PC-3 (cell line): Measurements from ENCODE around the gene WDR19. TPM values are rescaled to one million over a fixed set of nuclear protein-coding genes. Genes with fewer than 3 reads are reported as not detected.
A peak's percentile ranks its signal among the peaks of the same experiment; 100 is the strongest.
"Not testable (repeated sequence)": the region's sequence is repeated elsewhere in the genome, so short reads cannot be mapped to it uniquely, and the experiment has no call there.

Experiments used
- ATAC-seq: fragments of 200-7000 bp; cut with Tn5 transposase; 2 replicates; pipeline ENCODE4 v1.9.1; 2020; ENCODE audit warnings: mild to moderate bottlenecking, moderate library complexity
- BruUV-seq: library from RNA; stranded (reverse); fragments of 400-500 nt; replicated peaks from 2 replicates; lab custom pipeline; 2021; lab: Mats Ljungman, UMichigan
- CTCF ChIA-PET: fragments of 300-600 bp; sonication (Branson Sonifier 250); formaldehyde crosslinking; loops from one replicate; lab custom pipeline; 2022; ENCODE audit warnings: antibody characterized with exemption; lab: Charles Lee
- POLR2A ChIA-PET: fragments of 300-600 bp; sonication (Branson Sonifier 250); formaldehyde crosslinking; loops from one replicate; lab custom pipeline; 2022; ENCODE audit warnings: antibody characterized with exemption; ENCODE audit not compliant: unreplicated experiment; lab: Charles Lee
- DNase-seq: peaks from one replicate; pipeline ENCODE4 v3.0.0-alpha.2; 2015
- H2AFZ ChIP-seq: fragments of 300-600 bp; sonication (generic); 2 replicates; pipeline ENCODE4 v1.6.0; 2016; ENCODE audit warnings: antibody characterized with exemption, low read length
- H3F3A ChIP-seq: fragments of 300-600 bp; sonication (generic); one replicate; pipeline ENCODE4 v1.6.0; 2017; ENCODE audit warnings: antibody characterized with exemption, low read length, control low read depth, mild to moderate bottlenecking; ENCODE audit not compliant: unreplicated experiment
- H3K27ac ChIP-seq: fragments of 300-600 bp; sonication (generic); 2 replicates; pipeline ENCODE4 v1.5.1; 2016; ENCODE audit warnings: mild to moderate bottlenecking, low read length
- H3K27me3 ChIP-seq: fragments of 300-600 bp; sonication (generic); 2 replicates; pipeline ENCODE4 v1.6.1; 2016; ENCODE audit warnings: low read length, mixed read lengths
- H3K36me3 ChIP-seq: fragments of 300-600 bp; sonication (generic); 2 replicates; pipeline ENCODE4 v1.6.1; 2016; ENCODE audit warnings: low read depth, mixed run types, low read length, mixed read lengths
- H3K4me1 ChIP-seq: fragments of 300-600 bp; sonication (generic); 2 replicates; pipeline ENCODE4 v1.5.1; 2016; ENCODE audit warnings: low read length; ENCODE audit not compliant: insufficient read depth
- H3K4me2 ChIP-seq: fragments of 300-600 bp; sonication (generic); 2 replicates; pipeline ENCODE4 v1.6.0; 2016; ENCODE audit warnings: low read length
- H3K4me3 ChIP-seq: fragments of 300-600 bp; sonication (generic); 2 replicates; pipeline ENCODE4 v1.5.1; 2016; ENCODE audit warnings: mild to moderate bottlenecking, low read length, mixed read lengths
- H3K79me2 ChIP-seq: fragments of 300-600 bp; sonication (generic); 2 replicates; pipeline ENCODE4 v1.6.1; 2017; ENCODE audit warnings: low read length, mixed read lengths
- H3K9ac ChIP-seq: fragments of 300-600 bp; sonication (generic); 2 replicates; pipeline ENCODE4 v1.6.0; 2016; ENCODE audit warnings: mild to moderate bottlenecking, low read length
- H3K9me2 ChIP-seq: fragments of 300-600 bp; sonication (generic); replicated peaks from 2 replicates; pipeline ENCODE4 v1.6.1; 2016; ENCODE audit warnings: mixed run types, low read length, mixed read lengths
- H3K9me3 ChIP-seq: fragments of 300-600 bp; sonication (generic); 2 replicates; pipeline ENCODE4 v1.6.1; 2016; ENCODE audit warnings: low read length, mixed read lengths
- H4K20me1 ChIP-seq: fragments of 300-600 bp; sonication (generic); 2 replicates; pipeline ENCODE4 v1.6.1; 2016; ENCODE audit warnings: low read length, mixed read lengths
- CTCF ChIP-seq: fragments of 300-600 bp; sonication (generic); conservative IDR thresholded peaks from 2 replicates; pipeline ENCODE4 v1.5.1; 2017; ENCODE audit warnings: antibody characterized with exemption, low read depth, mild to moderate bottlenecking, low read length
- EZH2 ChIP-seq: fragments of 300-600 bp; sonication (generic); IDR thresholded peaks from one replicate; pipeline ENCODE4 v1.6.1; 2017; ENCODE audit warnings: antibody characterized with exemption, mild to moderate bottlenecking, low read length; ENCODE audit not compliant: unreplicated experiment
- EZH2phosphoT487 ChIP-seq: fragments of 300-600 bp; sonication (generic); IDR thresholded peaks from 2 replicates; pipeline ENCODE4 v1.6.1; 2018; ENCODE audit warnings: mild to moderate bottlenecking, antibody characterized with exemption, low read length, borderline replicate concordance
- intact Hi-C: fragments of 100-400 bp; cut with micrococcal nuclease; formaldehyde crosslinking; loops from 2 replicates; pipeline ENCODE4 v1.9.0; 2023
- total RNA-seq: library from RNA; depleted of rRNA; stranded (reverse); fragments of >200 nt; gene quantifications from 2 replicates; pipeline ENCODE4 v1.2.3, GENCODE V29; 2014

The WDR19 gene
- total RNA-seq, 1 experiment from 2014 or later: 11.0 TPM

- H3K27ac ChIP-seq: 0 out of 2 replicates have a peak overlapping the region, but pooled peaks have one; percentile 2
- intact Hi-C loops: loop anchor here (1.0 to 2.0 kb wide), 3 partner anchors 88 to 232 kb away; no protein-coding TSS in a partner anchor
- H3K4me2 ChIP-seq: peak overlapping the region; percentile 75
- CTCF ChIA-PET: interaction anchor here (0.6 to 2.0 kb wide), 4 partner anchors 90 to 267 kb away, joined by 4 to 18 read pairs (median 5); no protein-coding TSS in a partner anchor
- POLR2A ChIA-PET: no interaction called here
- H3K9me2 ChIP-seq: no peaks in the 10 kb centered on the region
- H4K20me1 ChIP-seq: no peaks in the 10 kb centered on the region
- no peaks in the 10 kb centered on the region for H3F3A ChIP-seq
- no peak for TF ChIP-seq EZH2
- no peak for TF ChIP-seq CTCF
- TF ChIP-seq EZH2phosphoT487: no peak
- H3K9ac ChIP-seq: no peak overlapping the region
- H3K27me3 ChIP-seq: no peaks in the 10 kb centered on the region
- H3K4me1 ChIP-seq: peaks cover 7% of the 10 kb centered on the region
- H3K79me2 ChIP-seq: no peaks in the 10 kb centered on the region
- DNase-seq (peak; percentile 7), ATAC-seq (peak; percentile 61)
- no peaks in the 10 kb centered on the region for H3K9me3 ChIP-seq
- H2AFZ ChIP-seq: peak overlapping the region; percentile 75
- TSS peak; percentile 33 for BruUV-seq
- H3K4me3 ChIP-seq: peak overlapping the region; percentile 50; the same call in 1 of the 2 replicates
- no peaks in the 10 kb centered on the region; the same call in 1 of the 2 replicates for H3K36me3 ChIP-seq
These were observed 47.5 kb upstream of the WDR19 start for GRCh38 chr4:39134683-39135306.

- H3K27me3 ChIP-seq, H2AFZ ChIP-seq, H3K79me2 ChIP-seq, H3F3A ChIP-seq, DNase-seq, H3K9me3 ChIP-seq, POLR2A ChIA-PET, intact Hi-C loops, H3K9me2 ChIP-seq, H3K27ac ChIP-seq, CTCF ChIA-PET, H3K9ac ChIP-seq, H3K4me3 ChIP-seq, H3K4me2 ChIP-seq, H4K20me1 ChIP-seq, BruUV-seq, H3K4me1 ChIP-seq, H3K36me3 ChIP-seq, ATAC-seq: not testable (repeated sequence)
These were observed 44.1 kb upstream of the WDR19 start for GRCh38 chr4:39138227-39138626.

- intact Hi-C loops: no loop called here
- no peaks in the 10 kb centered on the region for H3K36me3 ChIP-seq
- H2AFZ ChIP-seq: no peak overlapping the region
- H3K9me3 ChIP-seq: no peaks in the 10 kb centered on the region
- CTCF ChIA-PET: no interaction called here
- H3K4me2 ChIP-seq: no peak overlapping the region
- no TSS peak for BruUV-seq
- H3K4me1 ChIP-seq: no peaks in the 10 kb centered on the region
- H3K9ac ChIP-seq: no peak overlapping the region
- H3K4me3 ChIP-seq: no peak overlapping the region
- ATAC-seq (no peak), DNase-seq (no peak)
- no peak overlapping the region for H3K27ac ChIP-seq
- H3F3A ChIP-seq: no peaks in the 10 kb centered on the region
- TF ChIP-seq EZH2phosphoT487 (no peak), CTCF (no peak), EZH2 (no peak)
- H4K20me1 ChIP-seq: no peaks in the 10 kb centered on the region
- H3K27me3 ChIP-seq: no peaks in the 10 kb centered on the region
- H3K9me2 ChIP-seq: no peaks in the 10 kb centered on the region
- H3K79me2 ChIP-seq: no peaks in the 10 kb centered on the region
- POLR2A ChIA-PET: no interaction called here
These were observed 36.1 kb upstream of the WDR19 start for GRCh38 chr4:39146211-39146610.
